Type B pancreatic cell (in vitro differentiated cells): Measurements from ENCODE around the gene GGTLC1. TPM values are rescaled to one million over a fixed set of nuclear protein-coding genes. Genes with fewer than 3 reads are reported as not detected.
"Not testable (repeated sequence)": the region's sequence is repeated elsewhere in the genome, so short reads cannot be mapped to it uniquely, and the experiment has no call there.

ENCODE experiments used
- DNase-seq: peaks from one replicate; pipeline ENCODE4 v3.0.0; 2021; ENCODE audit warnings: mixed read lengths; ENCODE audit not compliant: unreplicated experiment; ENCODE audit errors: extremely low spot score
- H3K27ac Mint-ChIP-seq: 2 replicates; pipeline ENCODE4 v1.8.0; 2021; ENCODE audit warnings: mild to moderate bottlenecking, mixed read lengths
- H3K27me3 Mint-ChIP-seq: 2 replicates; pipeline ENCODE4 v1.8.0; 2021; ENCODE audit warnings: mixed read lengths
- H3K36me3 Mint-ChIP-seq: 2 replicates; pipeline ENCODE4 v1.8.0; 2021; ENCODE audit warnings: mixed read lengths
- H3K4me1 Mint-ChIP-seq: one replicate; pipeline ENCODE4 v1.8.0; 2021; ENCODE audit warnings: mixed read lengths; ENCODE audit not compliant: unreplicated experiment
- H3K4me3 Mint-ChIP-seq: 2 replicates; pipeline ENCODE4 v1.8.0; 2021; ENCODE audit warnings: mild to moderate bottlenecking, mixed read lengths
- H3K9me3 Mint-ChIP-seq: 2 replicates; pipeline ENCODE4 v1.8.0; 2021; ENCODE audit warnings: mixed read lengths
- CTCF ChIP-seq: fragments of 200-600 bp; sonication (generic); conservative IDR thresholded peaks from 2 replicates; pipeline ENCODE4 v1.5.0; 2021; ENCODE audit warnings: antibody characterized with exemption, mild to moderate bottlenecking
- total RNA-seq: library from RNA; stranded (reverse); gene quantifications from 2 replicates; pipeline ENCODE4 v1.2.1, GENCODE V29; 2021; ENCODE audit warnings: low replicate concordance

GGTLC1 gene
- total RNA-seq, 1 donor from 2014 or later = not detected

GRCh38 chr20:23978457-23978856 is 10.1 kb downstream of the GGTLC1 start:
- H3K9me3 Mint-ChIP-seq, H3K36me3 Mint-ChIP-seq, H3K4me1 Mint-ChIP-seq, H3K27ac Mint-ChIP-seq, H3K4me3 Mint-ChIP-seq: not testable (repeated sequence)
- DNase-seq = peak; percentile 44
- H3K27me3 Mint-ChIP-seq = peaks cover 12% of the 10 kb centered on the region
- TF ChIP-seq CTCF = peak; percentile 65

- no peak for TF ChIP-seq CTCF
- Mint-ChIP-seq H3K36me3 (no peaks in the 10 kb centered on the region), H3K27ac (no peak overlapping the region), H3K4me1 (peaks cover under 1% of the 10 kb centered on the region), H3K4me3 (no peak overlapping the region), H3K9me3 (no peaks in the 10 kb centered on the region), H3K27me3 (peaks cover 18% of the 10 kb centered on the region)
- DNase-seq = no peak
Measured at GRCh38 chr20:23974966-23975365, 13.6 kb downstream of the GGTLC1 start.

GRCh38 chr20:23971310-23971709 is 17.3 kb downstream of the GGTLC1 start:
- peaks cover 22% of the 10 kb centered on the region for H3K27me3 Mint-ChIP-seq
- H3K9me3 Mint-ChIP-seq = no peaks in the 10 kb centered on the region
- no peak for DNase-seq
- no peak overlapping the region for H3K27ac Mint-ChIP-seq
- no peaks in the 10 kb centered on the region for H3K4me1 Mint-ChIP-seq
- TF ChIP-seq CTCF = no peak
- H3K4me3 Mint-ChIP-seq = no peak overlapping the region
- no peaks in the 10 kb centered on the region for H3K36me3 Mint-ChIP-seq

- TF ChIP-seq CTCF = no peak
- no peak for DNase-seq
- Mint-ChIP-seq H3K4me3 (no peak overlapping the region), H3K27me3 (peaks cover 22% of the 10 kb centered on the region), H3K9me3 (no peaks in the 10 kb centered on the region), H3K36me3 (no peaks in the 10 kb centered on the region), H3K27ac (no peak overlapping the region), H3K4me1 (no peaks in the 10 kb centered on the region)
Measured at GRCh38 chr20:23970049-23970448, 18.5 kb downstream of the GGTLC1 start.

- no peaks in the 10 kb centered on the region for H3K36me3 Mint-ChIP-seq
- no peak for TF ChIP-seq CTCF
- H3K27me3 Mint-ChIP-seq = peaks cover 10% of the 10 kb centered on the region
- no peak for DNase-seq
- H3K4me3 Mint-ChIP-seq = no peak overlapping the region
- H3K9me3 Mint-ChIP-seq = peaks cover 4% of the 10 kb centered on the region
- no peaks in the 10 kb centered on the region for H3K4me1 Mint-ChIP-seq
- H3K27ac Mint-ChIP-seq = no peak overlapping the region
Measured at GRCh38 chr20:23967616-23967979, 21.0 kb downstream of the GGTLC1 start.

- H3K4me1 Mint-ChIP-seq = no peaks in the 10 kb centered on the region
- TF ChIP-seq CTCF = no peak
- H3K4me3 Mint-ChIP-seq = no peak overlapping the region
- H3K27ac Mint-ChIP-seq = no peak overlapping the region
- peaks cover 7% of the 10 kb centered on the region for H3K9me3 Mint-ChIP-seq
- no peak for DNase-seq
- H3K36me3 Mint-ChIP-seq = no peaks in the 10 kb centered on the region
- H3K27me3 Mint-ChIP-seq = peaks cover 7% of the 10 kb centered on the region
Measured at GRCh38 chr20:23966927-23967615, 21.5 kb downstream of the GGTLC1 start.
